Measurements from ENCODE around the gene COBL.

DNA sequence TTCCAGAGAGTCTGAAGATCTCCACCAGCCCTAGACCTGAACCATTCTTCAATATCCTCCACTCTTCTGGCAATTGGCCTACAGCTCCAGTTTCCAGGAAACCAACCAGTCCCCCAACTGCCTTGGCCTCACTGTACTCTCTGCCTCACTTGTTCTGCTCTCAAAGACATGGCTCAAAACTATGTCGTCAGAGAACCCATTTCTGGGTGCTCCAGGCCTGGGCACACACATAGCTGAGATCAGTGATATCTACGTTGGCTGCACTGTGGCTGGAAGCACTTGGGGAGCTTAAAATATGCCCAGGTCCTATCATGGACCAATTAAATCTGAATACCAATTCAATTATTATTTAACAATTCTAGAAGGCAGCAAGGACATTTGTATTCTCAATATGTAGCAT, 93.1 kb downstream of the COBL start:
- TF ChIP-seq, protein P1, sequence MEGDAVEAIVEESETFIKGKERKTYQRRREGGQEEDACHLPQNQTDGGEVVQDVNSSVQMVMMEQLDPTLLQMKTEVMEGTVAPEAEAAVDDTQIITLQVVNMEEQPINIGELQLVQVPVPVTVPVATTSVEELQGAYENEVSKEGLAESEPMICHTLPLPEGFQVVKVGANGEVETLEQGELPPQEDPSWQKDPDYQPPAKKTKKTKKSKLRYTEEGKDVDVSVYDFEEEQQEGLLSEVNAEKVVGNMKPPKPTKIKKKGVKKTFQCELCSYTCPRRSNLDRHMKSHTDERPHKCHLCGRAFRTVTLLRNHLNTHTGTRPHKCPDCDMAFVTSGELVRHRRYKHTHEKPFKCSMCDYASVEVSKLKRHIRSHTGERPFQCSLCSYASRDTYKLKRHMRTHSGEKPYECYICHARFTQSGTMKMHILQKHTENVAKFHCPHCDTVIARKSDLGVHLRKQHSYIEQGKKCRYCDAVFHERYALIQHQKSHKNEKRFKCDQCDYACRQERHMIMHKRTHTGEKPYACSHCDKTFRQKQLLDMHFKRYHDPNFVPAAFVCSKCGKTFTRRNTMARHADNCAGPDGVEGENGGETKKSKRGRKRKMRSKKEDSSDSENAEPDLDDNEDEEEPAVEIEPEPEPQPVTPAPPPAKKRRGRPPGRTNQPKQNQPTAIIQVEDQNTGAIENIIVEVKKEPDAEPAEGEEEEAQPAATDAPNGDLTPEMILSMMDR (IDR thresholded peaks at IDR 0.05) = no peak
- TF ChIP-seq POLR2AphosphoS5 (IDR thresholded peaks at IDR 0.05) = no peak

Measured in suprapubic skin (tissue), 3 donors.